Measurements from ENCODE around the gene COX4I1.

DNA sequence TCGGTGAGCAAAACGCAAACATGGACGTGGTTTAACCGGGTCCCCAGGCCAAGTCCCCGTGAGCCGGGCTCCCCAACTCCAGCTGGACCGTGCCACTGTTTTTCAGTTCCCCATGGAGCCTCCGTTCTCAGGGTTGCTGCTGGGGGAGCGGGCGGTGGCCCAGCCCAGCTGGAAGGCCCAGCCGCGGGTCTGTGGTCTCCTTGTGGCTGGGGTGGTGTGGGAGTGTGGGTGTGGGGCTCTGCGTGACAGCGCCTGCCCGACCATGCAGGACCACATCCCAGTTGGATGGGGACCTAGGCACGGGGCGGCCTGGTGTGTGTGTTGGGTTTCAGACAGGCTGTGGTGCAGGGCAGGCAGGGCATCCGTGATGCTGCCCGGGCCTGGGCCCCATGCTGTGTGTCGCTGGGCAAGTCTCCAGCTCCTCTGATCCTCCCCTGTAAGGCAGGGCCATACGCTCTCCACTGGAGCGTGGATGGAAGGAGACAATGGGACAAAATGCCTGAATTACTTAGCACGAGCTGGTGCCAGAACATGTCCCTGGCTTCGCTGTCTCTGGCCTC is 40.3 kb downstream of the COX4I1 start:
- TF ChIP-seq, protein P1, sequence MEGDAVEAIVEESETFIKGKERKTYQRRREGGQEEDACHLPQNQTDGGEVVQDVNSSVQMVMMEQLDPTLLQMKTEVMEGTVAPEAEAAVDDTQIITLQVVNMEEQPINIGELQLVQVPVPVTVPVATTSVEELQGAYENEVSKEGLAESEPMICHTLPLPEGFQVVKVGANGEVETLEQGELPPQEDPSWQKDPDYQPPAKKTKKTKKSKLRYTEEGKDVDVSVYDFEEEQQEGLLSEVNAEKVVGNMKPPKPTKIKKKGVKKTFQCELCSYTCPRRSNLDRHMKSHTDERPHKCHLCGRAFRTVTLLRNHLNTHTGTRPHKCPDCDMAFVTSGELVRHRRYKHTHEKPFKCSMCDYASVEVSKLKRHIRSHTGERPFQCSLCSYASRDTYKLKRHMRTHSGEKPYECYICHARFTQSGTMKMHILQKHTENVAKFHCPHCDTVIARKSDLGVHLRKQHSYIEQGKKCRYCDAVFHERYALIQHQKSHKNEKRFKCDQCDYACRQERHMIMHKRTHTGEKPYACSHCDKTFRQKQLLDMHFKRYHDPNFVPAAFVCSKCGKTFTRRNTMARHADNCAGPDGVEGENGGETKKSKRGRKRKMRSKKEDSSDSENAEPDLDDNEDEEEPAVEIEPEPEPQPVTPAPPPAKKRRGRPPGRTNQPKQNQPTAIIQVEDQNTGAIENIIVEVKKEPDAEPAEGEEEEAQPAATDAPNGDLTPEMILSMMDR (IDR thresholded peaks at IDR 0.05), result no peak
- TF ChIP-seq POLR2A (IDR thresholded peaks at IDR 0.05) (no peak), EP300 (IDR thresholded peaks at IDR 0.05; ENCODE audit: low read depth) (no peak)
